CD4-positive, alpha-beta T cell treated with Interleukin-2 at 100 ng/mL for 4 hours (primary cell): ENCODE data around the gene ERC2.

Experiments used
- DNase-seq: peaks from one replicate; pipeline ENCODE4 v3.0.0-alpha.2; 2020; ENCODE audit warnings: low spot score

Gene ERC2

DNA sequence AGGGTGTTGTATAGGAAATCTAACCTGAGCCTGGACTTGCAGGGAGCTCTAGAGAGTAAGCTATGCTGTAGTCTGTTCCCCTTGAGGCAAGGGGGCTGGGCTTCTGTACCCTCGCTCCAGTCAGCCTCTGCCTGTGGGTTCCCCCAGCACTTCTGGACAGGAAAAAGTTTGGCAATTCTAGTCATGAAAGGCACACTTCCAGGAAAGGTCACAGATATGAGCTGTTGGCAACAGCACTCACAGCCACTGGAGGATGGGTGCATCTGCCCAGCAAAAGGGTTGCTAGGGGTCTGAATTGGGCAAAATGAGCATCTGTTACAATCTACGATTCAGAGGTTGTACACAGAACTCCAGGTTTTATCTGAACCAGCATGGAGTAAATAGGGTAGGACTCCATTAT, 281.2 kb downstream of the ERC2 start:
- DNase-seq: no peak

DNA sequence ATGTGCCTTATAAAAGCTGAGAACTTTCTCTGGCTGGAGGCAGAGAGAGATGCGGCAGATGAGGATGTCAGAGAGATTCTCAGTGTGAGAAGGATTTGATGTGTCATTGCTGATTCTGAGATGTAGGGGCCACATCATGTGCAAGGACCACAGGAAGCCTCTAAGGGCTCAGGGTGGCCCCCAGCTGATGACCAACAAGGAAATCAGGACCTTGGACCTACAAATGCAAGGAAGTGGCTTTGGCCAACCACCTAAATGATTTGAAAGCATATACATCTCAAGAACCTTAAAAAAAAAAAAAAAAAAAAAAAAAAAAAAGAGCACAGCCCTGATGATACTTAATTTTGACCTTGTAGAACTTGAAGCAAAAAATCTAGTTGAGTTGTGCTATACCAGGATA, 282.4 kb downstream of the ERC2 start:
- DNase-seq: no peak

DNA sequence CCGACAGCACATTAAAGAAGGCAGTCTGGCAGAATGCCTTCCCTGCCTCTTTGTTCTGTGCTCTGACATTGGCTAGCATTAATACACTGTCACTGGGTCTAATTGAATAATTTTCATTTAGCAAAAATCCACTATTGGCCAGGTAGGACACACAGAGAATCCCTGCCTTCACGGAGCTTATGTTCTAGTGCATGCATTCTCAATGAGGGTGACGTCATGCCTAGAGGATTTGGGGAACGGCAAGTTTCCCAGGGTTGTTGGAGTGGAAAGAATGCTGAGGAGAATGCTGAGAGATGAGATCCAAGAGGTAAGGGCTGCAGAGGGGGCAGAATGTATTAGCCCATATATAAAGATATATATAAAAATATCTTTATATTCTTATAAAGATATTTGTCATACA, 284.7 kb downstream of the ERC2 start:
- DNase-seq: no peak

DNA sequence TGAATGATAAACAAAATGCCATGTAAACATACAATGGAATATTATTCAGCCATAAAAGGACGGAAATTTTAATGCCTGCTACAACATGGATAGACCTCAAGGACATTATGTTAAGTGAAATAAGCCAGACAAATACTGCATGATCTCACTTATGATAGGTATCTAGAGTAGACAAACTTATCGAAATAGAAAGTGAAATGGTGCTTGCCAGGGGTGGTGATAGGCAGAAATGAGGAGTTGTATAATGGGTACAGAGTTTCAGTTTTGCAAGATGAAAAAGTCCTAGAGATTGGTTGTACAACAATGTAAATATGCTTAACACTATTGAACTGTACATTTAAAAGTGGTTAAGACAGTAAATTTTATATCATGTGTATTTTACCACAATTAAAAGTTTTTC, 287.8 kb downstream of the ERC2 start:
- DNase-seq: no peak

DNA sequence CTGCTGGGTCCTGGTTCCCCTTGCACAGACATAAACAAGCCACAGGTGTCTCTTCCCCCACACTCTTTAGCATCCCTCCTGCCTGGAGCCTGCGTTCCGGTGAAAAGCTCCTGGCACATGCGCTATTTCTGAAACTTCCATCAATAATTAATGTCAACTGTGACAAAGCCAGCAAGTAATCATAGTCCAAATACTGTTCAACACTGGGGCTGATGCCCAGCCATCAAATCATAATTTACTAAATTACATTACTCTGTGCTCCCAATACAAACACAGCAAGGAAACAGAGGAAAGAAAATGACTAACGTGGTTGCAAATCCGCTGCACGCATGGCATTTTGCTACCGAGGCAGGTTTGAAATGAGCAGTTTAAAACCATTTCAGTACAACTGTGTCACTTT, 294.7 kb downstream of the ERC2 start:
- DNase-seq: no peak

DNA sequence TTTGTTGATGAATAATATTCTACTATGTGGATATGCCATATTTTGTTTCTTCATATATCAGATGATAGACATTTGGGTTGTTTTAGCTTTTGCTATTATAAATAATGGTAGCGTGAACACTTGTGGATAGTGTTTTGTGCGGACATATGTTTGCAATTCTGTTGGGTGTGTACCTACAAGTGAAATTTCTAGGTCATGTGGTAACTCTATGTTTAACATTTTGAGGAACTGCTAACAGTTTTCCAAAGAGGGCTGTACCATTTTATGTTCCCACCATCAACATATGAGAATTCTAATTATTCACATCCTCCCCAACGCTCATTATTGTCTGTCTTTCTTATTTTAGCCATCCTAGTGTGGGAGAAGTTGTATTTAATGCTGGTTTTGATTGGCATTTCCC, 303.8 kb downstream of the ERC2 start:
- no peak for DNase-seq

GRCh38 chr3:56157693-56158362, 310.4 kb downstream of the ERC2 start:
- DNase-seq: no peak

GRCh38 chr3:56154297-56154696, 314.0 kb downstream of the ERC2 start:
- DNase-seq: no peak

DNA sequence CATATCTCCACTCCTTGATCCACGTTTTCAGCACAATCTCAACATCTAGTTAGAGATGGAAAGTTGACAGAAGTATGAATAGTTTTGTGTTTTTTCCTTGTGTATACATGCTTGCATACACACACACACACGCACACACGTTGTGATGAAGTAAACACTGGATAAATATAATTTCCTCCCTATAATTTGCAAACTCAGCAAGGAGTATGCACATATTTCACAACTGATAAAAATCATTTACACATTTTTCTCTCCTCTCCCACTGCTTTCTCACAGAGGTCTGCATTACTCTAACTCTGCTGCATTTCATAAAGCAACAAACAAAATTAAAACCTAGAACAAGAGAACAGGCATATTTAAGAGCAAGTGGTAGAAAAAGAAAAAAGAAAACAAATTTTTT, 320.9 kb downstream of the ERC2 start:
- no peak for DNase-seq

- DNase-seq: no peak
These were observed 322.9 kb downstream of the ERC2 start for GRCh38 chr3:56145410-56145809.

GRCh38 chr3:56144805-56145204, 323.5 kb downstream of the ERC2 start:
- no peak for DNase-seq

DNA sequence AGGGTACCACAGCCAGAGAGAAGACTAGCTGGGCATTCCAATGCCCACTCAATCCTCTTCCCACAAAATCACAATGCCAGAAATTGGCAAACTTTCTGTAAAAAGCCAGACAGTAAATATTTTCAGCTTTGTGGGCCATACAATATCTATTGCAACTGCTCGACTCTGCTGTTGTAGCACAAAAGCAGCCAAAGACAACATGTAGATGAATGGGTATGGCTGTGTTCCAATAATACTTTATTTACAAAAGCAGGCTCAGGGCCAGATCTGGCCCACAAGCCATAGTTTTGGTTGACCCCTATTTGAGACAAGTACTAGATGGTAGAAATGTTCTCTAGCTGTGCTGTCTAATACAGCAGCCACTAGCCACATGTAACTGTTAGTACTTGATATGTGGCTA, 330.9 kb downstream of the ERC2 start:
- no peak for DNase-seq

GRCh38 chr3:56136514-56136913, 331.8 kb downstream of the ERC2 start:
- DNase-seq: no peak

- no peak for DNase-seq
These were observed 332.3 kb downstream of the ERC2 start for GRCh38 chr3:56135941-56136340.

- no peak for DNase-seq
These were observed 334.8 kb downstream of the ERC2 start for GRCh38 chr3:56133423-56133822.

DNA sequence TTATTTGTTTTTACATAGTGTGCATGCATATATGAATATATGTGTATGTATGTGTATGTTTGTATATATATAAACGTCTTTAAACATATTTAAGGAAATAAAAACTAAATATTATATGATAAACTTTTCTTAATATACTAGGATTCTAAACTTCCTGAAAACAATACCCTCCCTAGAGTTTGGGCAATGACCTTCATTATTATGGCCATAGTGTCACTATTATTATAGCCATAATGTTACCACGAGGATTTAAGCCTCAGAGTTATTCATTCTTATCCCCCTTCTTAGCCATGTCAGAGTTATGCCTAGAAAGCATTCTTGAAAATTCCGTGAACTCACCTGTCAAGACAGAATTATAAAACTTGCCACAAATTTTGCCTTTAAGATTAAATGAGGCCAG, 335.5 kb downstream of the ERC2 start:
- no peak for DNase-seq

DNA sequence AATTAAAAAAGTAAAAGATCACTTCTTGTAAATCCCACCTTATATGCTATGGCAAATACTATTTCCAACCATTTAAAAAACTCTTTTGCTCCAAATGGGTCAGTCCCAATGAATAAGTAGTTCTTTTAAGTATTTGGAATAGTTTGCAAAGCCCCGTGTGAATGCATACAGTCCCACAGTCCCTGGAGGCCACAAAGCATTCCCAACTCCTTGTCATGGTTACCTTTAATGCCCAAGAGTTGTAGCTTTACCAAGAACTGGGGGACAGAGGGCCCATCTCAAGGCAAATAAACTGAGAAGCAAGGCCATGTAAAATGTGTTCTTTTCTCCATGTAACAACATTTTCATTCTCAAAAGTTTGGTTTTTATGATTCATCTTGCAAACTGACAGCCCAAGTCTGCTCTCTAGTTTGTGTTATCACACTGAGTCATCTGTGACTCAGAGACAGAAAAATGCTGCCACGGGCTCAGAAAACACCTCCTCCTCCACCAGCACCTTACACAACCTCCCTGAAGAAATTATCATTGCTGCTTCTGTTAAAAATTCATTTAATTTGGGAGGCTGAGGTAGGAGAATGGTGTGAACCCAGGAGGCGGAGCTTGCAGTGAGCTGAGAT, 336.2 kb downstream of the ERC2 start:
- no peak for DNase-seq

GRCh38 chr3:56130036-56130435, 338.2 kb downstream of the ERC2 start:
- DNase-seq: no peak

DNA sequence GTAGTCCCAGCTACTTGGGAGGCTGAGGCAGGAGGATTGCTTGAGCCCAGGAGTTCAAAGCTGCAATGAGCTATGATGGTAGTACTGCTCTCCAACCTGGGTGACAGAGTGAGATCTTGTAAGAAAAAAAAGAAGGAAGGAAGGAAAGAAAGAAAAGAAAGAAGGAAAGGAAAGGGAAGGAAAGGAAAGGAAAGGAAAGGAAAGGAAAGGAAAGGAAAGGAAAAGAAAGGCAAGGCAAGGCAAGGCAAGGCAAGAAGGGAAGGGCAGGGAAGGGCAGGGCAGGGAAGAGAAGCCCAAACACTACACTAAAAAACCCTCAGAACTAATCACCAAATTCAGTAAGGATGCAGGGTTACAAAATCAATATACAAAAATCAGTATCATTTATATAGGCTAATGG, 341.6 kb downstream of the ERC2 start:
- DNase-seq: no peak

GRCh38 chr3:56125358-56126005, 342.8 kb downstream of the ERC2 start:
- no peak for DNase-seq

DNA sequence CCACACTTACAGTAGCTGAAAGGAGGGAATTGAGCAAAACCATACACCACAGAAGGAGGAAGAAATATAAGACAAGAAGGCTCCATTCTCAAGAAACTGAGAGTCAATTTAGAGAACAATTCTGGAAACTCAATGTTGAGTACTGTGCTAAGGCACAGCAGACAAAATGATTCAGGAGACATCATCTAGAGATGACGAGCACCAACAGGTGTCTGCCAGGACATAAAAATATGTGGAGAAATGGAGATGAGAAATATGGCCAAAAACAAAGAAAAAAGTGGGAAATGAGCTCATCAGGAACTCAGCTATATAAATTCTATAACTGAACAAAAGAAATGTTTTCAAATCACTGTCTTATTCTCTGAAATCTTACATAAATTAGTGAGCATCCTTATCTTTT, 343.7 kb downstream of the ERC2 start:
- no peak for DNase-seq

- DNase-seq: no peak
These were observed 344.8 kb downstream of the ERC2 start for GRCh38 chr3:56123487-56123886.

DNA sequence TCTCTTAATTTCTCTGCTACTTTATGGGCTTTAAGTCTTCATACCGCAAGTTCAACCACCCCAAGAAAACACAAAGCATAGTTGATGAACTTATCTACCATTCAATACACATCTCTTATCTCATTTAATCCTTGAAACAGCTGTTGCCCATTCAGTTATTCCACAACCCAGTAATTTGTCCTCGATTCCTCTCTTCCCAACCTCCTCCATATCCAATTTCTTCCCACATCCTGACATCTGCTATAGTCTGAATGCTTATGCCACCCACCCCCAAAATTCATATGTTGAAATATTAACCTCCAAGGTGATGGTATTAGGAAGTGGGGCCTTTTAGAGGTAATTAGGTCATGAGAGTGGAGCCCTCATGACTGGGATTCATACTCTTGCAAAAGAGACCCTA, 345.4 kb downstream of the ERC2 start:
- DNase-seq: no peak

DNA sequence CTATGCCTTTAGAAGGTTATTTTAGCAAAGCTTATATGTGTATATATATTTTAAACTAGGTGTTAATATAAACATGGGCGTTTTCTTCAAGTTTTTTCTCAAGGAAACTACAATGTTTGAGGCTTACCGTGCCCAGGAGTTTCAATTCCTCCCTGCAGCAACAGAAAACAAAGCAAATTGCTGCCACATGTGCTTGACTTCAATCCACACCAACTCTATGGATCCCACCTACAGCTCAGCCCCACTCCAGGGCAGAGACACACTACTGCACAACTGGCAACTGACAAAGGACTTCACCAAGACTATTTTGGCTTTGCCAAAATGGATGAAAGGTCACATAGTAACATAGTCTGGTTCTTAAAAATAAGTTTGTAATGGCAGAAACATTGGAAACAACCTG, 346.6 kb downstream of the ERC2 start:
- no peak for DNase-seq
